Naive thymus-derived CD8-positive, alpha-beta T cell (primary cell): ENCODE results near the gene ARPC5L. TPM values are rescaled to one million over a fixed set of nuclear protein-coding genes. Genes with fewer than 3 reads are reported as not detected.
"Not testable (repeated sequence)": the region's sequence is repeated elsewhere in the genome, so short reads cannot be mapped to it uniquely, and the experiment has no call there.

Experiments
- ATAC-seq, 2 donors: fragments of 150-1000 bp; cut with Tn5 transposase in 1 of 2; sonication (Bioruptor Pico), chemical (Tn5 transposase) in 1 of 2; 1 replicate in 1 of 2; 2 replicates in 1 of 2; pipeline ENCODE4 v1.10.0; 2021; ENCODE audit warnings: mild to moderate bottlenecking in 2 of 2, moderate library complexity in 2 of 2
- POLR2A ChIA-PET: fragments of 350-600 bp; sonication (Branson Sonifier 250); formaldehyde crosslinking; loops from one replicate; lab custom pipeline; 2021; ENCODE audit warnings: antibody characterized with exemption; lab: Charles Lee
- DNase-seq, 10 donors: peaks; one replicate each; pipeline versions ENCODE4 v3.0.0 to v3.0.0-alpha.2; 2020 to 2022
- H3K27ac Mint-ChIP-seq, 10 donors: one replicate each; pipeline ENCODE4 v1.8.0; 2020 to 2022; ENCODE audit warnings: mild to moderate bottlenecking in 10 of 10, mixed read lengths in 10 of 10, moderate library complexity in 4 of 10, inconsistent platforms in 1 of 10
- H3K27me3 Mint-ChIP-seq, 5 donors: one replicate each; pipeline ENCODE4 v1.8.0; 2021 to 2022; ENCODE audit warnings: mixed read lengths in 5 of 5
- H3K36me3 Mint-ChIP-seq, 3 donors: one replicate each; pipeline ENCODE4 v1.8.0; 2020 to 2022; ENCODE audit warnings: mixed read lengths in 3 of 3, mild to moderate bottlenecking in 2 of 3, inconsistent platforms in 1 of 3
- H3K4me1 Mint-ChIP-seq, 4 donors: one replicate each; pipeline ENCODE4 v1.8.0; 2021 to 2022; ENCODE audit warnings: mixed read lengths in 4 of 4
- H3K4me3 Mint-ChIP-seq, 10 donors: one replicate each; pipeline ENCODE4 v1.8.0; 2020 to 2022; ENCODE audit warnings: mild to moderate bottlenecking in 10 of 10, mixed read lengths in 10 of 10, moderate library complexity in 6 of 10, inconsistent platforms in 1 of 10
- H3K9me3 Mint-ChIP-seq, 9 donors: one replicate each; pipeline ENCODE4 v1.8.0; 2020 to 2022; ENCODE audit warnings: mixed read lengths in 9 of 9, mild to moderate bottlenecking in 3 of 9, inconsistent platforms in 1 of 9, moderate library complexity in 1 of 9
- polyA plus RNA-seq, 3 donors: library from polyadenylated mRNA; unstranded; fragments of 300-500 nt; fragmentation: Illumina TruSeq; gene quantifications; one replicate each; pipeline ENCODE4 v1.2.3, GENCODE V29; 2021
- total RNA-seq, 8 experiments: library from RNA in 2 of 8; stranded (reverse) in 2 of 8; gene quantifications; one replicate each; pipeline ENCODE4 v1.2.3 and lab custom pipeline; 2021 to 2026

The ARPC5L gene
- total and polyA plus RNA-seq, 5 experiments from 2014 or later: 25.6 to 70.4 (median 37.5) TPM

DNA sequence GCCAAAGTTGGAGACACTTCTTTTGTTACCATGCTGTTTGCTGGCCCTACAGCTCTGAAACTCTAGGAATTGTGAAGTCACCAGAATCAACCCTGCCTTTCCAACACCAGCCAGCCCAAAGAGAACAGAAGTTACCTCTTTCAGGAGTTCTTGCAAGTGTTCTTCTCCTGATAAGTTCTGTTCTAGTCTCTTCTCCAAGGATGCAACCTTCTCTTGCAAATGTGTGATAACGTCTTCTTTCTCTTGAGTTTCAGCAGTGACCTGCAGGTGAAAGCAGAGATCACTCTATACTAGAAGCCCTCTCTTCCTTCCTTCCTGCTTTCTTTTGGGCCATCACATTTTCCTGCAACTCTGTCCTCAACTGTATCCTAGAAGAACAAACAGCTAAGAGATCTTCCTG, 49.8 kb downstream of the ARPC5L start:
- POLR2A ChIA-PET: no interaction called here
- Mint-ChIP-seq H3K4me1 (peaks cover 0 to 2% (median under 1%) of the 10 kb centered on the region in 4 donors), H3K27ac (no peak overlapping the region), H3K27me3 (no peaks in the 10 kb centered on the region), H3K4me3 (no peak overlapping the region), H3K36me3 (peaks cover 21 to 81% (median 63%) of the 10 kb centered on the region in 3 donors), H3K9me3 (no peaks in the 10 kb centered on the region)
- DNase-seq (no peak), ATAC-seq (no peak)

DNA sequence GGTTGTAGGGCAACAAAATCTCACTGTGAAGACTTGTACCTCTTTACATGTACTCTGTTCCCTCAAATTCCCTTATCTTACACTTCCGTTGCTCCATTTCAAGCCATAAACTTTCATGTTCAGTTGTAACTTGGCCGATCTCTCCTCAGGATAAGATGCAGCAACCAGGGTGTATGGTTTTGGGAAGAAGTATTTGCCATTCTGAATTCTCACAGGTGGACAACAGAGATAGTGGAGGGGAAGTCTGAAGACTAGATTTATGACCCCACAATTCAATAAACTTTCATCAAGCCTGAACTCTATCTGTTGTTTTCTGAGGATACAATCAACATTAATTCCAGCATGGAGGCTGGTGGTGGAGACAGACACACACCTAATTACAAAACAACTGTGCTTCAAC, 51.4 kb downstream of the ARPC5L start:
- Mint-ChIP-seq H3K4me3 (no peak overlapping the region), H3K27ac (no peak overlapping the region), H3K36me3 (peaks cover 26 to 78% (median 50%) of the 10 kb centered on the region in 3 donors), H3K27me3 (no peaks in the 10 kb centered on the region), H3K4me1 (peaks cover 0 to 2% (median under 1%) of the 10 kb centered on the region in 4 donors), H3K9me3 (no peaks in the 10 kb centered on the region)
- DNase-seq (no peak), ATAC-seq (no peak)
- POLR2A ChIA-PET: no interaction called here

DNA sequence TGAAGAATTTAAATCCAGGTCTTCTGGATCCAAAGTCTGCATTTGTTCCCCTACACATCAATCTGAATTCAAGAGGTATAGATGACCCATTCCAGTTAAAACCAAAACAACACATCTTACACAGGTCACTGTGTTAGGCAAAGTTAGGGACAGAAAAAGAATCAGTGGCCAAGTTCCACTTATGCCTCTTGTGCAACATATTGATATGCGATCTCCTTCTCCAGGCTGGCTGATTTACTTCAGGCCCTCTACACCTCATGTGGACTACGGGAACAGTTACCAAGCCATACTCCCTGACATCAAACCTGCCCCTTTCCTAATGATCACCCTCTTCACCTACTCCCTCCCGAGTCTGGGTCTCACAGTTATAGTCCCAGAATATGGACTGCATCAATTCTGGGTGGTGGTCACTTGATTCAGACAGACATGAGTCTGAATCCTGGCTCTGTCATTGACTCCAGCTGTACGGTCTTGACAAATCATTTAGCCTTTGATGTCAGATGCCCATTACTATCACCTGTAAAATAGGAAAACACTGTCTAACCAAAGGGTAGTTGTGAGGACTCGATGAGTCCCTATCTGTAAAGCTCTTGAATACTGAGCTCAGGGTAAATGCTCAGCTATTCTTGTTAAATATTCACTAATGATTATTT, 52.9 kb downstream of the ARPC5L start:
- DNase-seq: no peak
- Mint-ChIP-seq H3K27me3 (no peaks in the 10 kb centered on the region), H3K27ac (no peak overlapping the region), H3K4me3 (no peak overlapping the region), H3K36me3 (peaks cover 26 to 84% (median 54%) of the 10 kb centered on the region in 3 donors), H3K4me1 (peaks cover 0 to 2% (median under 1%) of the 10 kb centered on the region in 4 donors), H3K9me3 (no peaks in the 10 kb centered on the region)
- no peak for ATAC-seq
- POLR2A ChIA-PET: no interaction called here

DNA sequence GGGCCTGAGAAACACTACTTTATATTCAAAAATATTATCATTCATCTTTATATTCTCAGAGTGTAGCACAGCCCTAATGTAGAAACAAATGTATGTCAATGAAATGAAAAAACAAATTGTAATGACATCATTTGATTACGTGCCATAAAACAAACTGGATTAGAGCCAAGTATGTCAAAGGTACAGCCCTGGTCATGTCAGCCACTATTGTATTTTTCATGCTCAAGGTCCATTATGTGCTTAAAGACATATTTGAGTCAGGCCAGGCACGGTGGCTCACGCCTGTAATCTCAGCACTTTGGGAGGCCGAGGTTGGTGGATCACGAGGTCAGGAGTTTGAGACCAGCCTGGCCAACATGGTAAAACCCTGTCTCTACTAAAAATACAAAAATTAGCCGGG, 58.5 kb downstream of the ARPC5L start:
- not testable (repeated sequence) for DNase-seq, H3K4me3 Mint-ChIP-seq, H3K9me3 Mint-ChIP-seq, ATAC-seq, H3K4me1 Mint-ChIP-seq, H3K27me3 Mint-ChIP-seq, H3K27ac Mint-ChIP-seq
- POLR2A ChIA-PET: interaction anchor here (0.6 kb wide), 1 partner anchor 239 kb away, joined by 3 read pairs; no protein-coding TSS in a partner anchor
- peaks cover 5 to 83% (median 37%) of the 10 kb centered on the region in 3 donors for H3K36me3 Mint-ChIP-seq

Other genes with a start within 250 kb of the ARPC5L start
- gene NR6A1, start 90.8 kb upstream of the ARPC5L start, total RNA-seq: under 1 TPM in 1 of 2 experiments, not detected in 1; 0.05 TPM
- not detected for gene NR6A1, start 90.8 kb upstream of the ARPC5L start, polyA plus RNA-seq
- gene OLFML2A, start 85.0 kb upstream of the ARPC5L start, total RNA-seq: under 1 TPM in 1 of 2 experiments, not detected in 1; 0.05 TPM
- gene OLFML2A, start 85.0 kb upstream of the ARPC5L start, polyA plus RNA-seq: not detected
- not detected for gene WDR38, start 8.7 kb upstream of the ARPC5L start, total RNA-seq
- gene WDR38, start 8.7 kb upstream of the ARPC5L start, polyA plus RNA-seq: not detected
- 1,000 to 10,000 TPM; 1,561 to 1,669 TPM for gene RPL35, start 173 bp upstream of the ARPC5L start, total RNA-seq
- gene RPL35, start 173 bp upstream of the ARPC5L start, polyA plus RNA-seq: 1,000 to 10,000 TPM; 1,999 to 2,475 (median 2,297) TPM
- 10 to 100 TPM; 28.4 to 31.1 TPM for gene GOLGA1, start 79.0 kb downstream of the ARPC5L start, total RNA-seq
- gene GOLGA1, start 79.0 kb downstream of the ARPC5L start, polyA plus RNA-seq: 1 to 10 TPM; 2.4 to 6.8 (median 6.8) TPM